Natural killer cell (primary cell): ENCODE measurements around the gene WRNIP1. TPM values are rescaled to one million over a fixed set of nuclear protein-coding genes. Genes with fewer than 3 reads are reported as not detected.

ENCODE experiments used
- ATAC-seq, 3 donors: fragments of 150-1000 bp in 2 of 3; fragments of 200-7000 bp in 1 of 3; cut with Tn5 transposase; 1 replicate in 1 of 3; 2 replicates in 2 of 3; pipeline ENCODE4 v1.10.0; 2021; ENCODE audit warnings: mild to moderate bottlenecking in 2 of 3, moderate library complexity in 2 of 3
- DNase-seq, 2 donors: peaks; one replicate each; pipeline versions ENCODE4 v3.0.0 to v3.0.0-alpha.2; 2013 to 2021; ENCODE audit warnings: mixed read lengths in 1 of 2
- H3K27ac ChIP-seq: one replicate; pipeline ENCODE4 v1.5.1; 2013; ENCODE audit warnings: mild to moderate bottlenecking, low read length
- H3K27me3 ChIP-seq: one replicate; pipeline ENCODE4 v1.6.1; 2013; ENCODE audit warnings: low read length; ENCODE audit not compliant: control insufficient read depth, insufficient read depth
- H3K36me3 ChIP-seq: one replicate; pipeline ENCODE4 v1.6.1; 2013; ENCODE audit warnings: low read length; ENCODE audit not compliant: control insufficient read depth, insufficient read depth
- H3K4me1 ChIP-seq: one replicate; pipeline ENCODE4 v1.6.1; 2013; ENCODE audit warnings: low read length; ENCODE audit not compliant: control insufficient read depth, insufficient read depth
- H3K4me3 ChIP-seq: one replicate; pipeline ENCODE4 v1.5.1; 2013; ENCODE audit warnings: low read length
- H3K9me3 ChIP-seq: one replicate; pipeline ENCODE4 v1.6.1; 2013; ENCODE audit warnings: low read length; ENCODE audit not compliant: control insufficient read depth, insufficient read depth
- H3K27ac Mint-ChIP-seq, 2 donors: one replicate each; pipeline ENCODE4 v1.8.0; 2022; ENCODE audit warnings: mild to moderate bottlenecking in 2 of 2, mixed read lengths in 2 of 2, moderate library complexity in 1 of 2
- H3K27me3 Mint-ChIP-seq, 2 donors: one replicate each; pipeline ENCODE4 v1.8.0; 2022; ENCODE audit warnings: low read depth in 2 of 2, mixed read lengths in 2 of 2
- H3K36me3 Mint-ChIP-seq: one replicate; pipeline ENCODE4 v1.8.0; 2022; ENCODE audit warnings: mixed read lengths
- H3K4me1 Mint-ChIP-seq, 2 donors: one replicate each; pipeline ENCODE4 v1.8.0; 2022; ENCODE audit warnings: mixed read lengths in 2 of 2
- H3K4me3 Mint-ChIP-seq: one replicate; pipeline ENCODE4 v1.8.0; 2022; ENCODE audit warnings: mild to moderate bottlenecking, moderate library complexity, mixed read lengths
- H3K9me3 Mint-ChIP-seq, 2 donors: one replicate each; pipeline ENCODE4 v1.8.0; 2022; ENCODE audit warnings: mixed read lengths in 2 of 2
- WGBS: methylation state at CpG from one replicate; pipeline ENCODE4 v1.1.7; 2013; ENCODE audit warnings: missing lambda C conversion rate; ENCODE audit not compliant: insufficient coverage; 5-methylcytosine and 5-hydroxymethylcytosine counted together
- intact Hi-C: fragments of 100-400 bp; cut with micrococcal nuclease; formaldehyde crosslinking; loops from one replicate; pipeline ENCODE4 v1.14.2; 2022
- total RNA-seq, 4 donors: library from RNA; stranded (reverse); fragments of 120-200 nt in 1 of 4; gene quantifications; one replicate each; pipeline versions ENCODE4 v1.2.3 to v1.2.4, GENCODE V29; 2013 to 2022
- TF ChIP-seq, protein P1 (sequence below): fragments of 200-600 bp; IDR thresholded peaks from one replicate; pipeline ENCODE4 v1.8.0; 2022; ENCODE audit warnings: antibody characterized with exemption

Gene WRNIP1
- total RNA-seq, 3 donors from 2014 or later (not counting 1 experiment from before 2014, with no cell fraction given): 27.9 to 34.8 (median 30.5) TPM

DNA sequence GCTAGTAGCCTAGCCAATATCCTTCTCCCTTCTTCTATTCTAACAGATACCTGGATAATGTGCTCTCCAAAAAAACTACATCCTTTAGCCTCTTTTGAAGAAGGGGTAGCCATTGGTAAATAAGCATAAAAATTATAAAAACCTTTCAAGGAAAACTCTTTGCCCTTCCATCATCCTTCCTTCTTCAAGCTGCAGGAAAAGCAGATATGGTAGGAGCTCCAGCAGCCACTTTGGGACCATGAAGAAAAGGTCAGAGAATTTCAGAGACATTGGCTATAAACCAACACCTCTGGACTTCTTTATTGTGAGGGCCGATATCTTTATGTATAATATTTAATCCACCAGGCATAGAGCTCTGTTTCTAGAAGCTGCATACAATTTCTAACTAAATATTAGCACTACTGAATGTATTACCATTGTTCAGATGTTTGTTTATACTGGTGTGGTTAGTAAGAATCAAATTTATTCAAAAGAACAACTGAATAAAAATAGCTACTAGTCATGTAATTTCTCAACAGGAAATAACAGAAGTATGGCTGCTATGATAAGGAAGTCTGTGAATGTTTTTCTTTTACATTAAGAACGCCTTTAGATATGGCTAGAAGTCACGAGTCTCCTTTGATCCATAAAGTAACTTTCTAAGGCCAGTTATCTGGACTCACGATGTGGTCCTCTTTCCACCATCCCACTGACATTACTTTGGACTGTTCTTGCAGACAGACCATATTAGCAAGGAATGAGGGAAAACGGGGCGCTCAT is 46.7 kb upstream of the WRNIP1 start:
- no peaks in the 10 kb centered on the region for H3K4me1 ChIP-seq
- H3K36me3 ChIP-seq: no peaks in the 10 kb centered on the region
- no peaks in the 10 kb centered on the region for H3K9me3 Mint-ChIP-seq
- H3K27me3 ChIP-seq: no peaks in the 10 kb centered on the region
- intact Hi-C loops: no loop called here
- peaks cover 0 to 19% of the 10 kb centered on the region in 2 donors for H3K27me3 Mint-ChIP-seq
- no peak overlapping the region for H3K27ac ChIP-seq
- ATAC-seq: no peak
- H3K27ac Mint-ChIP-seq: no peak overlapping the region
- H3K4me1 Mint-ChIP-seq: peaks cover 5 to 7% of the 10 kb centered on the region in 2 donors
- H3K36me3 Mint-ChIP-seq: peaks cover 8% of the 10 kb centered on the region
- no peaks in the 10 kb centered on the region for H3K9me3 ChIP-seq
- no peak for DNase-seq
- H3K4me3 Mint-ChIP-seq: no peak overlapping the region
- no peak overlapping the region for H3K4me3 ChIP-seq
- WGBS: 9% methylated on average over 5 of the region's 6 CpGs
- TF ChIP-seq, protein P1, sequence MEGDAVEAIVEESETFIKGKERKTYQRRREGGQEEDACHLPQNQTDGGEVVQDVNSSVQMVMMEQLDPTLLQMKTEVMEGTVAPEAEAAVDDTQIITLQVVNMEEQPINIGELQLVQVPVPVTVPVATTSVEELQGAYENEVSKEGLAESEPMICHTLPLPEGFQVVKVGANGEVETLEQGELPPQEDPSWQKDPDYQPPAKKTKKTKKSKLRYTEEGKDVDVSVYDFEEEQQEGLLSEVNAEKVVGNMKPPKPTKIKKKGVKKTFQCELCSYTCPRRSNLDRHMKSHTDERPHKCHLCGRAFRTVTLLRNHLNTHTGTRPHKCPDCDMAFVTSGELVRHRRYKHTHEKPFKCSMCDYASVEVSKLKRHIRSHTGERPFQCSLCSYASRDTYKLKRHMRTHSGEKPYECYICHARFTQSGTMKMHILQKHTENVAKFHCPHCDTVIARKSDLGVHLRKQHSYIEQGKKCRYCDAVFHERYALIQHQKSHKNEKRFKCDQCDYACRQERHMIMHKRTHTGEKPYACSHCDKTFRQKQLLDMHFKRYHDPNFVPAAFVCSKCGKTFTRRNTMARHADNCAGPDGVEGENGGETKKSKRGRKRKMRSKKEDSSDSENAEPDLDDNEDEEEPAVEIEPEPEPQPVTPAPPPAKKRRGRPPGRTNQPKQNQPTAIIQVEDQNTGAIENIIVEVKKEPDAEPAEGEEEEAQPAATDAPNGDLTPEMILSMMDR: no peak

DNA sequence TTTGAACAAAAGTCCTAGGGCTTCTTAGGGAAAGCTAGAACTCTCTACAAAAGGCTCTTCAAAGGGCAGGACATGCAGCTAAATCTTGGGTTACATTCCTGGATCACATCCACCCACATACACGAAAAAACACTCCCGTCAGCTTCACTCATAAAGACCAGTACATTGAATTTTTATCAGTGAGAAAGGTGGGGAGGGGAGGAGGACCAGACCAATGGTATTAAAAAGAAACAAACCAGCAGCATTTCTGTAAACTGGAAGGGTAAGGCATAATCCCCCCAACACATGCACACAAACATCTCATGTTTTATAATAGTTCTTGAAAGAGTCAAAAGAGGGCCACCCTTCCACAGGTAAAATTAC is 46.1 kb upstream of the WRNIP1 start:
- Mint-ChIP-seq H3K27me3 (peaks cover 0 to 19% of the 10 kb centered on the region in 2 donors), H3K4me1 (peaks cover 5 to 7% of the 10 kb centered on the region in 2 donors), H3K27ac (no peak overlapping the region), H3K9me3 (no peaks in the 10 kb centered on the region), H3K4me3 (no peak overlapping the region), H3K36me3 (peaks cover 8% of the 10 kb centered on the region)
- Histone ChIP-seq H3K27me3 (no peaks in the 10 kb centered on the region), H3K4me1 (no peaks in the 10 kb centered on the region), H3K36me3 (no peaks in the 10 kb centered on the region), H3K27ac (no peak overlapping the region), H3K9me3 (no peaks in the 10 kb centered on the region), H3K4me3 (no peak overlapping the region)
- intact Hi-C loops: no loop called here
- TF ChIP-seq, protein P1: no peak
- DNase-seq (no peak), ATAC-seq (no peak)
- no CpG with 5 or more reads among the region's 2 CpGs for WGBS

DNA sequence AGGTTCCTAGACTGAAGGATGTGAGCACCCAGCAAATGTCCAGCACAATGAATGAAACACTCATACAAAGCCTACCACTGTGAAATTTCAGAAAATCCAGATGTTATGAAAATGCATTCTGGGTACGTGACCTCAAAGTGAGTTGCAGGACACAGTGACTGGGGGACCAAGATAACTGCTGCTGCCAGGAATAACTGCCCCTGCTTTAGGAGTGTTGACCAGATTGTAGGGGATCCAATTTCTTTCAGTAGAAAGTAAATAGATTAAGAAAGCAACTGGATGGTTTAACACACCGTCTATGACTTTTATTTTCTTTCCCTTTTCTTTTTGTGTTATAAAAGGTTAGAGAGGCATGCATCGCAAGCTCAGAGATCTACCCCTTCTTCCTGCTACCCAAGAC is 44.0 kb upstream of the WRNIP1 start:
- Mint-ChIP-seq H3K36me3 (peaks cover 8% of the 10 kb centered on the region), H3K4me3 (no peak overlapping the region), H3K9me3 (no peaks in the 10 kb centered on the region), H3K27me3 (peaks cover 3 to 19% of the 10 kb centered on the region in 2 donors), H3K27ac (no peak overlapping the region), H3K4me1 (peaks cover 5 to 7% of the 10 kb centered on the region in 2 donors)
- TF ChIP-seq, protein P1: no peak
- Histone ChIP-seq H3K4me1 (no peaks in the 10 kb centered on the region), H3K27ac (no peak overlapping the region), H3K27me3 (no peaks in the 10 kb centered on the region), H3K4me3 (no peak overlapping the region), H3K36me3 (no peaks in the 10 kb centered on the region), H3K9me3 (no peaks in the 10 kb centered on the region)
- no peak for DNase-seq
- 94% methylated on average over 2 of the region's 3 CpGs for WGBS
- ATAC-seq: no peak
- intact Hi-C loops: no loop called here
